ENCODE data around the gene CCDC85A.

DNA sequence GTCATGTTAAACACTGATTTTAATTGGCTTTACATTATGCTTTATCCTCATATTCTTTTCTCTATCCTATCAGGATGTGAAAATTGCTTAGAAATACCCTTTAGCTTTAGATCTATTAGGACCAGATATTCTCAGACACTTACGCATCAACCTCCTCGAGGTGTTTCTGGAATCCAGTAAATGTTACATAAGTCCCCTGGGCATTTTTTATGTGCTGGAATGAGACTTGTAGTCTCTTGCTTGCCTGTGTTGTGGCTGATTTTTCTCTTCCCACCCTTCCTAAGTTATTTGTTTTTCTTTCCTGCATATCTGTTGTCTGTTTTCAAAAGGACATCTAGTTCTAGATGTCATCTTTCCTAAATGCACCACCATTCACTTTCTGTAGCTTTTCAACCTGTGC, 197.1 kb downstream of the CCDC85A start:
- no peak for TF ChIP-seq ESRRG (CRISPR knock-in tag; IDR thresholded peaks at IDR 0.05)
- no peak for TF ChIP-seq ARNTL (CRISPR knock-in tag; IDR thresholded peaks at IDR 0.05; ENCODE audit: borderline replicate concordance, low read depth)
- TF ChIP-seq TSHZ2 (CRISPR knock-in tag; IDR thresholded peaks at IDR 0.05), result no peak
- no peak for TF ChIP-seq CSRNP3 (CRISPR knock-in tag; IDR thresholded peaks at IDR 0.05)
- no peak for TF ChIP-seq RARB (CRISPR knock-in tag; IDR thresholded peaks at IDR 0.05)
- no peak for TF ChIP-seq ZFP3 (CRISPR knock-in tag; IDR thresholded peaks at IDR 0.05)
- TF ChIP-seq, protein P1, sequence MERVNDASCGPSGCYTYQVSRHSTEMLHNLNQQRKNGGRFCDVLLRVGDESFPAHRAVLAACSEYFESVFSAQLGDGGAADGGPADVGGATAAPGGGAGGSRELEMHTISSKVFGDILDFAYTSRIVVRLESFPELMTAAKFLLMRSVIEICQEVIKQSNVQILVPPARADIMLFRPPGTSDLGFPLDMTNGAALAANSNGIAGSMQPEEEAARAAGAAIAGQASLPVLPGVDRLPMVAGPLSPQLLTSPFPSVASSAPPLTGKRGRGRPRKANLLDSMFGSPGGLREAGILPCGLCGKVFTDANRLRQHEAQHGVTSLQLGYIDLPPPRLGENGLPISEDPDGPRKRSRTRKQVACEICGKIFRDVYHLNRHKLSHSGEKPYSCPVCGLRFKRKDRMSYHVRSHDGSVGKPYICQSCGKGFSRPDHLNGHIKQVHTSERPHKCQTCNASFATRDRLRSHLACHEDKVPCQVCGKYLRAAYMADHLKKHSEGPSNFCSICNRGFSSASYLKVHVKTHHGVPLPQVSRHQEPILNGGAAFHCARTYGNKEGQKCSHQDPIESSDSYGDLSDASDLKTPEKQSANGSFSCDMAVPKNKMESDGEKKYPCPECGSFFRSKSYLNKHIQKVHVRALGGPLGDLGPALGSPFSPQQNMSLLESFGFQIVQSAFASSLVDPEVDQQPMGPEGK (CRISPR knock-in tag; IDR thresholded peaks at IDR 0.05; ENCODE audit: borderline replicate concordance), result no peak
- TF ChIP-seq PPARA (CRISPR knock-in tag; IDR thresholded peaks at IDR 0.05; ENCODE audit: borderline replicate concordance), result no peak
- TF ChIP-seq OSR1 (CRISPR knock-in tag; IDR thresholded peaks at IDR 0.05), result no peak
- no peak for TF ChIP-seq CREB5 (CRISPR knock-in tag; IDR thresholded peaks at IDR 0.05; ENCODE audit: low read depth)
- no peak for TF ChIP-seq ZNF565 (CRISPR knock-in tag; conservative IDR thresholded peaks at IDR 0.05; ENCODE audit: low read depth)
- TF ChIP-seq ZFP30 (CRISPR knock-in tag; IDR thresholded peaks at IDR 0.05), result no peak

Data from SK-N-SH treated with all-trans-retinoic acid at 6 μM for 48 hours (cell line).